ENCODE measurements around the gene TBC1D22B. TPM values are rescaled to one million over a fixed set of nuclear protein-coding genes. Genes with fewer than 3 reads are reported as not detected.
A peak's percentile ranks its signal among the peaks of the same experiment; 100 is the strongest.

Gene TBC1D22B
- polyA plus RNA-seq, 1 of the 3 experiments (the other 2 are of a cell fraction) = 5.3 TPM

- TF ChIP-seq CTCF (IDR thresholded peaks at IDR 0.05) (peak; percentile 73), FOSL2 (IDR thresholded peaks at IDR 0.05; ENCODE audit: borderline replicate concordance, low read depth) (no peak), MEF2A (IDR thresholded peaks at IDR 0.05; ENCODE audit: borderline replicate concordance, low read depth) (no peak), NFIC (IDR thresholded peaks at IDR 0.05; ENCODE audit: borderline replicate concordance) (no peak), SMC3 (IDR thresholded peaks at IDR 0.05; ENCODE audit: low read depth, low read length) (peak; percentile 48), EP300 (IDR thresholded peaks at IDR 0.05; ENCODE audit: borderline replicate concordance in 1 of 2, low read depth in 1 of 2, low read length in 1 of 2) (no peak), TCF12 (IDR thresholded peaks at IDR 0.05) (no peak), IRF3 (IDR thresholded peaks at IDR 0.05; ENCODE audit: low read depth, low read length) (no peak), ZBTB33 (IDR thresholded peaks at IDR 0.05; ENCODE audit: borderline replicate concordance, low read depth) (no peak), SIN3A (IDR thresholded peaks at IDR 0.05; ENCODE audit: borderline replicate concordance, low read depth, low read length) (no peak), RCOR1 (IDR thresholded peaks at IDR 0.05; ENCODE audit: low read length) (0 out of 2 replicates have a peak, but pooled peaks have one; percentile 23)
Observed at GRCh38 chr6:37303891-37304503, 46.4 kb downstream of the TBC1D22B start (continued).

GRCh38 chr6:37304766-37305165, 47.2 kb downstream of the TBC1D22B start:
- POLR2A ChIA-PET = no interaction called here
- no peaks in the 10 kb centered on the region for H4K20me1 ChIP-seq (ENCODE audit: insufficient read depth)
- peaks cover 14 to 30% of the 10 kb centered on the region in 2 experiments for H3K36me3 ChIP-seq (replicated peaks in 1 of 2; ENCODE audit: control insufficient read depth in 1 of 2, insufficient read depth in 2 of 2, low read length in 1 of 2)
- peaks cover 2% of the 10 kb centered on the region for H3F3A ChIP-seq (replicated peaks; ENCODE audit: insufficient read depth)
- no peak overlapping the region for H2AFZ ChIP-seq (ENCODE audit: low read depth)
- H3K9me3 ChIP-seq = no peaks in the 10 kb centered on the region
- CTCF ChIA-PET = interaction anchor here (0.7 to 5.9 kb wide), 9 partner anchors 10 to 287 kb away, joined by 3 to 43 read pairs (median 3); no protein-coding TSS in a partner anchor
- no peak overlapping the region for H3K4me3 ChIP-seq (ENCODE audit: low read depth in 2 of 2, low read length in 1 of 2)
- H3K9ac ChIP-seq = no peak overlapping the region
- H3K9me2 ChIP-seq = no peaks in the 10 kb centered on the region
- no peak for DNase-seq
- H3K27me3 ChIP-seq (ENCODE audit: insufficient read depth) = no peaks in the 10 kb centered on the region
- no peaks in the 10 kb centered on the region for H3K79me2 ChIP-seq (ENCODE audit: insufficient read depth)
- 98% methylated on average over 7 of the region's 7 CpGs for WGBS (ENCODE audit: low lambda C conversion rate)
- peaks cover 2 to 13% of the 10 kb centered on the region in 2 experiments for H3K4me1 ChIP-seq (ENCODE audit: control insufficient read depth in 1 of 2, insufficient read depth in 2 of 2, low read depth in 1 of 2, low read length in 1 of 2)
- H3K4me2 ChIP-seq = no peak overlapping the region
- no peak overlapping the region for H3K27ac ChIP-seq (ENCODE audit: low read depth in 2 of 2, low read length in 1 of 2)
- no peak for TF ChIP-seq ZBTB33 (IDR thresholded peaks at IDR 0.05; ENCODE audit: borderline replicate concordance, low read depth)
- no peak for TF ChIP-seq SMC3 (IDR thresholded peaks at IDR 0.05; ENCODE audit: low read depth, low read length)
- TF ChIP-seq EZH2phosphoT487 (IDR thresholded peaks at IDR 0.05; ENCODE audit: borderline replicate concordance, low read depth) = no peak
- no peak for TF ChIP-seq YY1 (IDR thresholded peaks at IDR 0.05; ENCODE audit: low read depth)
- TF ChIP-seq ELF1 (IDR thresholded peaks at IDR 0.05) = no peak
- no peak for TF ChIP-seq RAD21 (IDR thresholded peaks at IDR 0.05; ENCODE audit: low read length)
- no peak for TF ChIP-seq POLR2AphosphoS5 (IDR thresholded peaks at IDR 0.05; ENCODE audit: low read depth, low read length)
- no peak for TF ChIP-seq PBX3 (IDR thresholded peaks at IDR 0.05)
- TF ChIP-seq REST (IDR thresholded peaks at IDR 0.05; ENCODE audit: low read depth, low read length) = no peak
- no peak for TF ChIP-seq MEF2A (IDR thresholded peaks at IDR 0.05; ENCODE audit: borderline replicate concordance, low read depth)
